HG03342 (cell line): Measurements from ENCODE around the gene AFAP1.

Source experiments
- ATAC-seq: cut with Tn5 transposase; IDR thresholded peaks from one replicate; pipeline ENCODE4 v1.9.1; 2021; ENCODE audit warnings: mild to moderate bottlenecking, moderate library complexity; ENCODE audit not compliant: unreplicated experiment

AFAP1 gene

GRCh38 chr4:7823416-7823824 lies 116.2 kb downstream of the AFAP1 start:
- ATAC-seq: no peak

GRCh38 chr4:7822877-7823276 lies 116.8 kb downstream of the AFAP1 start:
- no peak for ATAC-seq

- no peak for ATAC-seq
Measured at GRCh38 chr4:7822137-7822505, 117.5 kb downstream of the AFAP1 start.

GRCh38 chr4:7821245-7822136 lies 118.2 kb downstream of the AFAP1 start:
- no peak for ATAC-seq

GRCh38 chr4:7820031-7820818 lies 119.4 kb downstream of the AFAP1 start:
- no peak for ATAC-seq

GRCh38 chr4:7819446-7819845 lies 120.2 kb downstream of the AFAP1 start:
- ATAC-seq: no peak

GRCh38 chr4:7818399-7818911 lies 121.2 kb downstream of the AFAP1 start:
- no peak for ATAC-seq

GRCh38 chr4:7817877-7818398 lies 121.7 kb downstream of the AFAP1 start:
- ATAC-seq: no peak

- no peak for ATAC-seq
Measured at GRCh38 chr4:7816771-7817170, 122.9 kb downstream of the AFAP1 start.

- ATAC-seq: no peak
Measured at GRCh38 chr4:7815981-7816380, 123.7 kb downstream of the AFAP1 start.

- no peak for ATAC-seq
Measured at GRCh38 chr4:7815562-7815961, 124.1 kb downstream of the AFAP1 start.

GRCh38 chr4:7814451-7814850 lies 125.2 kb downstream of the AFAP1 start:
- ATAC-seq: no peak

- no peak for ATAC-seq
Measured at GRCh38 chr4:7813674-7814073, 126.0 kb downstream of the AFAP1 start.

GRCh38 chr4:7812921-7813320 lies 126.7 kb downstream of the AFAP1 start:
- ATAC-seq: no peak

- ATAC-seq: no peak
Measured at GRCh38 chr4:7812231-7812857, 127.3 kb downstream of the AFAP1 start.

- no peak for ATAC-seq
Measured at GRCh38 chr4:7811536-7812191, 128.0 kb downstream of the AFAP1 start.

- no peak for ATAC-seq
Measured at GRCh38 chr4:7810783-7811535, 128.7 kb downstream of the AFAP1 start.

- ATAC-seq: no peak
Measured at GRCh38 chr4:7808752-7809151, 130.9 kb downstream of the AFAP1 start.

GRCh38 chr4:7808181-7808580 lies 131.5 kb downstream of the AFAP1 start:
- no peak for ATAC-seq

- ATAC-seq: no peak
Measured at GRCh38 chr4:7807351-7807921, 132.2 kb downstream of the AFAP1 start.
